B cell (primary cell): ENCODE results near the gene RAD51C. TPM values are rescaled to one million over a fixed set of nuclear protein-coding genes. Genes with fewer than 3 reads are reported as not detected.

Experiments
- ATAC-seq: fragments of 200-7000 bp; cut with Tn5 transposase; one replicate; pipeline ENCODE4 v1.10.0; 2021; ENCODE audit warnings: low read depth, mild to moderate bottlenecking, moderate number of reproducible peaks, moderate library complexity
- CTCF ChIA-PET: fragments of 350-600 bp; sonication (Branson Sonifier 250); formaldehyde crosslinking; loops from one replicate; lab custom pipeline; 2021; ENCODE audit warnings: antibody characterized with exemption, inconsistent platforms; lab: Charles Lee
- POLR2A ChIA-PET: fragments of 350-600 bp; sonication (Branson Sonifier 250); formaldehyde crosslinking; loops from one replicate; lab custom pipeline; 2021; ENCODE audit warnings: antibody characterized with exemption; lab: Charles Lee
- DNase-seq: peaks from one replicate; pipeline ENCODE4 v3.0.0; 2013
- H2AFZ ChIP-seq: 2 replicates; pipeline ENCODE4 v1.6.1; 2012; ENCODE audit warnings: mild to moderate bottlenecking, low read depth, low read length; ENCODE audit not compliant: insufficient read depth, poor library complexity, severe bottlenecking
- H3K27ac ChIP-seq, 2 donors: 1 replicate in 1 of 2; 2 replicates in 1 of 2; pipeline ENCODE4 v1.5.1; 2012 to 2013; ENCODE audit warnings: low read length in 2 of 2, mild to moderate bottlenecking in 2 of 2, moderate library complexity in 1 of 2
- H3K27me3 ChIP-seq, 4 experiments: fragments of 200-600 bp in 1 of 4; sonication (generic) in 1 of 4; replicated peaks in 1 of 4; 1 replicate in 2 of 4; 2 replicates in 2 of 4; pipeline versions ENCODE4 v1.6.1 to v1.7.0; 2013 to 2016; ENCODE audit warnings: low read length in 3 of 4, mild to moderate bottlenecking in 2 of 4, mixed read lengths in 1 of 4, moderate library complexity in 1 of 4; ENCODE audit not compliant: insufficient read depth in 4 of 4, control insufficient read depth in 3 of 4; ENCODE audit errors: control extremely low read depth in 1 of 4
- H3K36me3 ChIP-seq, 2 experiments: replicated peaks in 1 of 2; 1 replicate in 1 of 2; 2 replicates in 1 of 2; pipeline versions ENCODE4 v1.6.1 to v1.7.1; 2013; ENCODE audit warnings: low read length in 1 of 2; ENCODE audit not compliant: insufficient read depth in 2 of 2, control insufficient read depth in 1 of 2; ENCODE audit errors: control extremely low read depth in 1 of 2, extremely low read depth in 1 of 2
- H3K4me1 ChIP-seq, 2 donors: fragments of 200-600 bp in 1 of 2; sonication (generic) in 1 of 2; 1 replicate in 1 of 2; 2 replicates in 1 of 2; pipeline versions ENCODE4 v1.5.1 to v1.6.1; 2013 to 2017; ENCODE audit warnings: low read length in 2 of 2; ENCODE audit not compliant: control insufficient read depth in 2 of 2, insufficient read depth in 2 of 2
- H3K4me2 ChIP-seq: replicated peaks from 2 replicates; pipeline ENCODE3; 2012; ENCODE audit warnings: mild to moderate bottlenecking, low read depth, low read length; ENCODE audit not compliant: poor library complexity, severe bottlenecking
- H3K4me3 ChIP-seq, 5 experiments: fragments of 200-600 bp in 1 of 5; sonication (generic) in 1 of 5; 1 replicate in 3 of 5; 2 replicates in 2 of 5; pipeline versions ENCODE4 v1.5.1 to v1.7.0; 2011 to 2016; ENCODE audit warnings: low read length in 4 of 5, mild to moderate bottlenecking in 4 of 5, low read depth in 2 of 5, control low read depth in 1 of 5, moderate library complexity in 1 of 5; ENCODE audit not compliant: insufficient read depth in 1 of 5; ENCODE audit errors: control extremely low read depth in 1 of 5, extremely low read depth in 1 of 5
- H3K79me2 ChIP-seq: fragments of 200-600 bp; sonication (generic); one replicate; pipeline ENCODE4 v1.6.0; 2016; ENCODE audit warnings: low read length; ENCODE audit not compliant: control insufficient read depth, insufficient read depth
- H3K9ac ChIP-seq: fragments of 200-600 bp; sonication (generic); 2 replicates; pipeline ENCODE4 v1.6.1; 2017; ENCODE audit warnings: mild to moderate bottlenecking, low read length, moderate library complexity
- H3K9me3 ChIP-seq, 3 donors: one replicate each; pipeline versions ENCODE4 v1.6.1 to v1.7.1; 2013; ENCODE audit warnings: low read length in 2 of 3; ENCODE audit not compliant: control insufficient read depth in 2 of 3, insufficient read depth in 1 of 3; ENCODE audit errors: control extremely low read depth in 1 of 3
- H4K20me1 ChIP-seq: 2 replicates; pipeline ENCODE4 v1.6.0; 2012; ENCODE audit warnings: mild to moderate bottlenecking, low read length; ENCODE audit not compliant: insufficient read depth, control insufficient read depth, poor library complexity, severe bottlenecking
- H3K27ac Mint-ChIP-seq: one replicate; pipeline ENCODE4 v1.8.0; 2021; ENCODE audit warnings: mixed read lengths
- H3K27me3 Mint-ChIP-seq: one replicate; pipeline ENCODE4 v1.8.0; 2021; ENCODE audit warnings: mixed read lengths
- H3K4me1 Mint-ChIP-seq: one replicate; pipeline ENCODE4 v1.8.0; 2021; ENCODE audit warnings: mixed read lengths
- H3K4me3 Mint-ChIP-seq: one replicate; pipeline ENCODE4 v1.8.0; 2021; ENCODE audit warnings: mixed read lengths
- H3K9me3 Mint-ChIP-seq: one replicate; pipeline ENCODE4 v1.8.0; 2022; ENCODE audit warnings: mixed read lengths; ENCODE audit not compliant: insufficient read depth
- CTCF ChIP-seq: fragments of 200-600 bp; IDR thresholded peaks from one replicate; pipeline ENCODE4 v1.8.0; 2022; ENCODE audit warnings: antibody characterized with exemption, mild to moderate bottlenecking
- EZH2 ChIP-seq: IDR thresholded peaks from 2 replicates; pipeline ENCODE4 v1.6.1; 2012; ENCODE audit warnings: borderline replicate concordance, low read depth, mild to moderate bottlenecking, moderate library complexity, low read length; ENCODE audit not compliant: insufficient read depth, poor library complexity, severe bottlenecking
- WGBS: methylation state at CpG from one replicate; pipeline ENCODE4 v1.1.5; 2013; ENCODE audit warnings: missing lambda C conversion rate; ENCODE audit not compliant: insufficient coverage; 5-methylcytosine and 5-hydroxymethylcytosine counted together
- intact Hi-C: fragments of 100-400 bp; cut with micrococcal nuclease; formaldehyde crosslinking; loops from one replicate; pipeline ENCODE4 v1.10.0; 2022
- polyA plus RNA-seq: library from polyadenylated mRNA; depleted of rRNA; stranded (reverse); fragments of >200 nt; gene quantifications from 2 replicates; pipeline ENCODE4 v1.2.3, GENCODE V29; 2012
- total RNA-seq, 2 donors: library from RNA; stranded (reverse); fragments of 120-200 nt in 1 of 2; gene quantifications; 1 replicate in 1 of 2; 2 replicates in 1 of 2; pipeline versions ENCODE4 v1.2.3 to v1.2.4, GENCODE V29; 2013 to 2022

Gene RAD51C
- total and polyA plus RNA-seq, 2 donors (not counting 1 experiment from before 2014, with no cell fraction given): 14.2 to 33.2 TPM

- Histone ChIP-seq H3K27me3 (no peaks in the 10 kb centered on the region), H2AFZ (no peak overlapping the region), H3K36me3 (peaks cover 3 to 13% of the 10 kb centered on the region in 2 experiments), H4K20me1 (no peaks in the 10 kb centered on the region), H3K27ac (no peak overlapping the region), H3K4me1 (no peaks in the 10 kb centered on the region), H3K4me3 (no peak overlapping the region), H3K9me3 (no peaks in the 10 kb centered on the region), H3K4me2 (no peak overlapping the region), H3K79me2 (no peaks in the 10 kb centered on the region), H3K9ac (no peak overlapping the region)
- Mint-ChIP-seq H3K4me3 (no peak overlapping the region), H3K4me1 (peaks cover 8% of the 10 kb centered on the region), H3K9me3 (no peaks in the 10 kb centered on the region), H3K27ac (no peak overlapping the region), H3K27me3 (no peaks in the 10 kb centered on the region)
- DNase-seq (no peak), ATAC-seq (no peak)
- TF ChIP-seq CTCF (no peak), EZH2 (no peak)
- WGBS: no CpG with 5 or more reads among the region's 3 CpGs
- POLR2A ChIA-PET: no interaction called here
- intact Hi-C loops: no loop called here
- CTCF ChIA-PET: interaction anchor here (1.1 to 2.0 kb wide), 2 partner anchors 14 to 299 kb away, joined by 3 to 10 read pairs; partner anchors contain the start of gene RAD51C
These were observed 14.1 kb downstream of the RAD51C start for GRCh38 chr17:58706351-58707140.
